HepG2 (cell line): ENCODE measurements around the gene CPVL. TPM values are rescaled to one million over a fixed set of nuclear protein-coding genes. Genes with fewer than 3 reads are reported as not detected.

Experiments
- AHR ChIP-seq: IDR thresholded peaks from 2 replicates; pipeline ENCODE4 v1.6.1; 2018; ENCODE audit warnings: missing genetic modification reagents, missing compliant biosample characterization
- CEBPZ ChIP-seq: IDR thresholded peaks from 2 replicates; pipeline ENCODE4 v1.6.1; 2012; ENCODE audit warnings: low read length, improper control_type of control experiment
- CREBL2 ChIP-seq: sonication (generic); formaldehyde crosslinking; IDR thresholded peaks from 2 replicates; pipeline ENCODE4 v1.8.1; 2023; ENCODE audit warnings: missing genetic modification reagents, mild to moderate bottlenecking, borderline replicate concordance
- EED ChIP-seq: sonication (generic); formaldehyde crosslinking; IDR thresholded peaks from 2 replicates; pipeline ENCODE4 v1.5.0; 2020; ENCODE audit warnings: mild to moderate bottlenecking, missing genetic modification reagents
- FOXA3 ChIP-seq: IDR thresholded peaks from 2 replicates; pipeline ENCODE4 v1.6.1; 2016; ENCODE audit warnings: missing genetic modification reagents, missing compliant biosample characterization
- HMGA1 ChIP-seq: sonication (generic); formaldehyde crosslinking; conservative IDR thresholded peaks from 2 replicates; pipeline ENCODE4 v1.4.0; 2020; ENCODE audit warnings: missing genetic modification reagents
- IRX3 ChIP-seq: sonication (generic); formaldehyde crosslinking; IDR thresholded peaks from 2 replicates; pipeline ENCODE4 v1.8.1; 2023; ENCODE audit warnings: mild to moderate bottlenecking, low read depth, missing genetic modification reagents, borderline replicate concordance
- MNT ChIP-seq: fragments of 450-650 bp; IDR thresholded peaks from 2 replicates; pipeline ENCODE4 v1.6.1; 2016
- MTA1 ChIP-seq: sonication (generic); formaldehyde crosslinking; IDR thresholded peaks from 2 replicates; pipeline ENCODE4 v1.4.0; 2020; ENCODE audit warnings: missing genetic modification reagents, mild to moderate bottlenecking, borderline replicate concordance
- MXD1 ChIP-seq: sonication (generic); formaldehyde crosslinking; IDR thresholded peaks from 2 replicates; pipeline ENCODE4 v1.4.0; 2020; ENCODE audit warnings: mild to moderate bottlenecking, missing genetic modification reagents
- RAD51 ChIP-seq: fragments of 450-650 bp; IDR thresholded peaks from 2 replicates; pipeline ENCODE4 v1.6.1; 2016; ENCODE audit warnings: borderline replicate concordance
- STAG1 ChIP-seq: sonication (generic); formaldehyde crosslinking; IDR thresholded peaks from 2 replicates; pipeline ENCODE4 v1.4.0; 2020; ENCODE audit warnings: missing genetic modification reagents
- TBL1XR1 ChIP-seq: fragments of 150-350 bp; IDR thresholded peaks from 2 replicates; pipeline ENCODE4 v1.6.1; 2014; ENCODE audit warnings: borderline replicate concordance, low read length; ENCODE audit not compliant: partially characterized antibody
- TOPORS ChIP-seq: sonication (generic); formaldehyde crosslinking; IDR thresholded peaks from 2 replicates; pipeline ENCODE4 v1.8.0; 2023; ENCODE audit warnings: mild to moderate bottlenecking, missing genetic modification reagents
- ZNF362 ChIP-seq: sonication (generic); formaldehyde crosslinking; IDR thresholded peaks from 2 replicates; pipeline ENCODE4 v1.4.0; 2020; ENCODE audit warnings: missing genetic modification reagents, mild to moderate bottlenecking, borderline replicate concordance
- ZNF670 ChIP-seq: sonication (generic); formaldehyde crosslinking; IDR thresholded peaks from 2 replicates; pipeline ENCODE4 v1.8.0; 2022; ENCODE audit warnings: mild to moderate bottlenecking, missing genetic modification reagents, borderline replicate concordance
- ZNF878 ChIP-seq: sonication (generic); formaldehyde crosslinking; IDR thresholded peaks from 2 replicates; pipeline ENCODE4 v1.8.1; 2023; ENCODE audit warnings: mild to moderate bottlenecking, missing genetic modification reagents, moderate library complexity
- ZSCAN29 ChIP-seq: sonication (generic); formaldehyde crosslinking; conservative IDR thresholded peaks from 2 replicates; pipeline ENCODE4 v1.4.0; 2020; ENCODE audit warnings: mild to moderate bottlenecking, missing genetic modification reagents
- ZUFSP ChIP-seq: sonication (generic); formaldehyde crosslinking; IDR thresholded peaks from 2 replicates; pipeline ENCODE4 v1.9.0; 2021; ENCODE audit warnings: missing genetic modification reagents, mild to moderate bottlenecking, borderline replicate concordance
- polyA plus RNA-seq, 8 experiments: library from polyadenylated mRNA; depleted of rRNA in 3 of 8; stranded (reverse) in 7 of 8; unstranded in 1 of 8; fragments of >200 nt; fragmentation: Illumina TruSeq in 4 of 8; extraction: Trizol in 4 of 8; gene quantifications; 2 replicates each; pipeline versions ENCODE4 v1.2.1 to v1.2.3, GENCODE V29; 2011 to 2016; ENCODE audit warnings: low read depth in 4 of 8, missing spikeins in 1 of 8, mixed read lengths in 1 of 8; ENCODE audit not compliant: insufficient read depth in 1 of 8
- total RNA-seq, 5 experiments: library from RNA; depleted of rRNA; stranded (reverse); fragments of >200 nt; fragmentation: Illumina TruSeq; extraction: Trizol; gene quantifications; 2 replicates each; pipeline ENCODE4 v1.2.3, GENCODE V29; 2016; ENCODE audit warnings: low read depth in 1 of 5

CPVL gene
- total and polyA plus RNA-seq, 2 of the 13 experiments (the other 11 are each of a cell fraction or from before 2014, with no cell fraction given), result 59.2 to 294 TPM

- TF ChIP-seq MTA1 (CRISPR knock-in tag) (peak; percentile 73; the same call in 1 of the 2 replicates), FOXA3 (CRISPR knock-in tag) (peak; percentile 96), ZUFSP (CRISPR knock-in tag) (no peak), HMGA1 (CRISPR knock-in tag) (no peak), ZNF878 (CRISPR knock-in tag) (peak; percentile 56; the same call in 1 of the 2 replicates), EED (CRISPR knock-in tag) (no peak), RAD51 (no peak), TOPORS (CRISPR knock-in tag) (no peak), ZNF670 (CRISPR knock-in tag) (no peak), IRX3 (CRISPR knock-in tag) (no peak), MNT (no peak), TBL1XR1 (peak; percentile 90), ZNF362 (no peak), MXD1 (CRISPR knock-in tag) (no peak), STAG1 (CRISPR knock-in tag) (0 out of 2 replicates have a peak, but pooled peaks have one; percentile 8), ZSCAN29 (CRISPR knock-in tag) (no peak), AHR (CRISPR knock-in tag) (no peak), CREBL2 (no peak), CEBPZ (no peak)
Observed at GRCh38 chr7:29099896-29100847, 46.2 kb downstream of the CPVL start (continued).
